ENCODE measurements around the gene DGKB.
"Not testable (repeated sequence)": the region's sequence is repeated elsewhere in the genome, so short reads cannot be mapped to it uniquely, and the experiment has no call there.

Gene DGKB

GRCh38 chr7:14294637-14295036 lies 607.9 kb downstream of the DGKB start:
- no peak overlapping the region for H3K4me3 ChIP-seq (ENCODE audit: insufficient read depth, low read depth, low read length, poor library complexity, severe bottlenecking)
- H3K36me3 ChIP-seq (ENCODE audit: control insufficient read depth, insufficient read depth, low read length), result no peaks in the 10 kb centered on the region
- no peaks in the 10 kb centered on the region for H3K9me3 ChIP-seq (ENCODE audit: control insufficient read depth, low read length)
- no peak overlapping the region for H3K27ac ChIP-seq (ENCODE audit: insufficient read depth, low read length, poor library complexity, severe bottlenecking)
- no peaks in the 10 kb centered on the region for H3K27me3 ChIP-seq (replicated peaks; ENCODE audit: control insufficient read depth, insufficient read depth, low read length, poor library complexity, severe bottlenecking)
- H3K4me1 ChIP-seq (ENCODE audit: control insufficient read depth, insufficient read depth, low read length, poor library complexity, severe bottlenecking), result no peaks in the 10 kb centered on the region
- DNase-seq, result no peak

- Histone ChIP-seq H3K4me1 (ENCODE audit: control insufficient read depth, insufficient read depth, low read length, poor library complexity, severe bottlenecking) (no peaks in the 10 kb centered on the region), H3K36me3 (ENCODE audit: control insufficient read depth, insufficient read depth, low read length) (no peaks in the 10 kb centered on the region), H3K4me3 (ENCODE audit: insufficient read depth, low read depth, low read length, poor library complexity, severe bottlenecking) (no peak overlapping the region), H3K27ac (ENCODE audit: insufficient read depth, low read length, poor library complexity, severe bottlenecking) (no peak overlapping the region), H3K27me3 (replicated peaks; ENCODE audit: control insufficient read depth, insufficient read depth, low read length, poor library complexity, severe bottlenecking) (no peaks in the 10 kb centered on the region), H3K9me3 (ENCODE audit: control insufficient read depth, low read length) (no peaks in the 10 kb centered on the region)
- DNase-seq, result no peak
Observed at GRCh38 chr7:14293434-14293833, 609.1 kb downstream of the DGKB start.

- Histone ChIP-seq H3K4me3 (ENCODE audit: insufficient read depth, low read depth, low read length, poor library complexity, severe bottlenecking) (no peak overlapping the region), H3K27me3 (replicated peaks; ENCODE audit: control insufficient read depth, insufficient read depth, low read length, poor library complexity, severe bottlenecking) (no peaks in the 10 kb centered on the region), H3K27ac (ENCODE audit: insufficient read depth, low read length, poor library complexity, severe bottlenecking) (no peak overlapping the region), H3K9me3 (ENCODE audit: control insufficient read depth, low read length) (no peaks in the 10 kb centered on the region), H3K36me3 (ENCODE audit: control insufficient read depth, insufficient read depth, low read length) (no peaks in the 10 kb centered on the region), H3K4me1 (ENCODE audit: control insufficient read depth, insufficient read depth, low read length, poor library complexity, severe bottlenecking) (no peaks in the 10 kb centered on the region)
- DNase-seq, result no peak
Observed at GRCh38 chr7:14292737-14293136, 609.8 kb downstream of the DGKB start.

- no peaks in the 10 kb centered on the region for H3K27me3 ChIP-seq (replicated peaks; ENCODE audit: control insufficient read depth, insufficient read depth, low read length, poor library complexity, severe bottlenecking)
- H3K4me1 ChIP-seq (ENCODE audit: control insufficient read depth, insufficient read depth, low read length, poor library complexity, severe bottlenecking), result no peaks in the 10 kb centered on the region
- no peak for DNase-seq
- no peak overlapping the region for H3K27ac ChIP-seq (ENCODE audit: insufficient read depth, low read length, poor library complexity, severe bottlenecking)
- H3K9me3 ChIP-seq (ENCODE audit: control insufficient read depth, low read length), result no peaks in the 10 kb centered on the region
- no peaks in the 10 kb centered on the region for H3K36me3 ChIP-seq (ENCODE audit: control insufficient read depth, insufficient read depth, low read length)
- H3K4me3 ChIP-seq (ENCODE audit: insufficient read depth, low read depth, low read length, poor library complexity, severe bottlenecking), result no peak overlapping the region
Observed at GRCh38 chr7:14289957-14290356, 612.6 kb downstream of the DGKB start.

GRCh38 chr7:14288701-14289100 lies 613.9 kb downstream of the DGKB start:
- H3K27ac ChIP-seq (ENCODE audit: insufficient read depth, low read length, poor library complexity, severe bottlenecking), result no peak overlapping the region

GRCh38 chr7:14287398-14287797 lies 615.2 kb downstream of the DGKB start:
- Histone ChIP-seq H3K4me1 (ENCODE audit: control insufficient read depth, insufficient read depth, low read length, poor library complexity, severe bottlenecking) (no peaks in the 10 kb centered on the region), H3K4me3 (ENCODE audit: insufficient read depth, low read depth, low read length, poor library complexity, severe bottlenecking) (no peak overlapping the region), H3K36me3 (ENCODE audit: control insufficient read depth, insufficient read depth, low read length) (no peaks in the 10 kb centered on the region), H3K27me3 (replicated peaks; ENCODE audit: control insufficient read depth, insufficient read depth, low read length, poor library complexity, severe bottlenecking) (no peaks in the 10 kb centered on the region), H3K9me3 (ENCODE audit: control insufficient read depth, low read length) (no peaks in the 10 kb centered on the region), H3K27ac (ENCODE audit: insufficient read depth, low read length, poor library complexity, severe bottlenecking) (no peak overlapping the region)
- no peak for DNase-seq

More at GRCh38 chr7:14288701-14289100, 613.9 kb downstream of the DGKB start:
- H3K9me3 ChIP-seq (ENCODE audit: control insufficient read depth, low read length), result no peaks in the 10 kb centered on the region
- H3K27me3 ChIP-seq (replicated peaks; ENCODE audit: control insufficient read depth, insufficient read depth, low read length, poor library complexity, severe bottlenecking), result no peaks in the 10 kb centered on the region
- no peak for DNase-seq
- no peaks in the 10 kb centered on the region for H3K4me1 ChIP-seq (ENCODE audit: control insufficient read depth, insufficient read depth, low read length, poor library complexity, severe bottlenecking)
- no peaks in the 10 kb centered on the region for H3K36me3 ChIP-seq (ENCODE audit: control insufficient read depth, insufficient read depth, low read length)
- H3K4me3 ChIP-seq (ENCODE audit: insufficient read depth, low read depth, low read length, poor library complexity, severe bottlenecking), result no peak overlapping the region

GRCh38 chr7:14286036-14286435 lies 616.5 kb downstream of the DGKB start:
- H3K27me3 ChIP-seq (replicated peaks; ENCODE audit: control insufficient read depth, insufficient read depth, low read length, poor library complexity, severe bottlenecking), result no peaks in the 10 kb centered on the region
- no peaks in the 10 kb centered on the region for H3K9me3 ChIP-seq (ENCODE audit: control insufficient read depth, low read length)
- H3K4me1 ChIP-seq (ENCODE audit: control insufficient read depth, insufficient read depth, low read length, poor library complexity, severe bottlenecking), result no peaks in the 10 kb centered on the region
- no peak overlapping the region for H3K27ac ChIP-seq (ENCODE audit: insufficient read depth, low read length, poor library complexity, severe bottlenecking)
- H3K36me3 ChIP-seq (ENCODE audit: control insufficient read depth, insufficient read depth, low read length), result no peaks in the 10 kb centered on the region
- H3K4me3 ChIP-seq (ENCODE audit: insufficient read depth, low read depth, low read length, poor library complexity, severe bottlenecking), result no peak overlapping the region
- DNase-seq, result no peak

GRCh38 chr7:14279065-14279871 lies 623.3 kb downstream of the DGKB start:
- not testable (repeated sequence) for H3K27me3 ChIP-seq (replicated peaks; ENCODE audit: control insufficient read depth, insufficient read depth, low read length, poor library complexity, severe bottlenecking); H3K36me3 ChIP-seq (ENCODE audit: control insufficient read depth, insufficient read depth, low read length); H3K4me1 ChIP-seq (ENCODE audit: control insufficient read depth, insufficient read depth, low read length, poor library complexity, severe bottlenecking); H3K9me3 ChIP-seq (ENCODE audit: control insufficient read depth, low read length); H3K27ac ChIP-seq (ENCODE audit: insufficient read depth, low read length, poor library complexity, severe bottlenecking); DNase-seq; H3K4me3 ChIP-seq (ENCODE audit: insufficient read depth, low read depth, low read length, poor library complexity, severe bottlenecking)

- no peak overlapping the region for H3K27ac ChIP-seq (ENCODE audit: insufficient read depth, low read length, poor library complexity, severe bottlenecking)
- DNase-seq, result no peak
Observed at GRCh38 chr7:14275356-14275755, 627.2 kb downstream of the DGKB start.

GRCh38 chr7:14271441-14271840 lies 631.1 kb downstream of the DGKB start:
- Histone ChIP-seq H3K9me3 (ENCODE audit: control insufficient read depth, low read length) (no peaks in the 10 kb centered on the region), H3K36me3 (ENCODE audit: control insufficient read depth, insufficient read depth, low read length) (no peaks in the 10 kb centered on the region), H3K4me3 (ENCODE audit: insufficient read depth, low read depth, low read length, poor library complexity, severe bottlenecking) (no peak overlapping the region), H3K4me1 (ENCODE audit: control insufficient read depth, insufficient read depth, low read length, poor library complexity, severe bottlenecking) (no peaks in the 10 kb centered on the region), H3K27me3 (replicated peaks; ENCODE audit: control insufficient read depth, insufficient read depth, low read length, poor library complexity, severe bottlenecking) (no peaks in the 10 kb centered on the region), H3K27ac (ENCODE audit: insufficient read depth, low read length, poor library complexity, severe bottlenecking) (no peak overlapping the region)
- no peak for DNase-seq

More at GRCh38 chr7:14275356-14275755, 627.2 kb downstream of the DGKB start:
- Histone ChIP-seq H3K36me3 (ENCODE audit: control insufficient read depth, insufficient read depth, low read length) (no peaks in the 10 kb centered on the region), H3K9me3 (ENCODE audit: control insufficient read depth, low read length) (no peaks in the 10 kb centered on the region), H3K4me3 (ENCODE audit: insufficient read depth, low read depth, low read length, poor library complexity, severe bottlenecking) (no peak overlapping the region), H3K4me1 (ENCODE audit: control insufficient read depth, insufficient read depth, low read length, poor library complexity, severe bottlenecking) (no peaks in the 10 kb centered on the region), H3K27me3 (replicated peaks; ENCODE audit: control insufficient read depth, insufficient read depth, low read length, poor library complexity, severe bottlenecking) (no peaks in the 10 kb centered on the region)

Data from effector memory CD4-positive, alpha-beta T cell (primary cell).